Sigmoid colon (tissue), 7 donors: Measurements from ENCODE around the gene UTF1. TPM values are rescaled to one million over a fixed set of nuclear protein-coding genes. Genes with fewer than 3 reads are reported as not detected.
A peak's percentile ranks its signal among the peaks of the same experiment; 100 is the strongest.

ENCODE experiments used
- DNase-seq: peaks from one replicate; pipeline ENCODE4 v3.0.0-alpha.2; 2019
- H3K27ac ChIP-seq, 4 donors: fragments of 200-600 bp; sonication (generic); one replicate each; pipeline ENCODE4 v1.5.1; 2016 to 2019; ENCODE audit warnings: mild to moderate bottlenecking in 1 of 4
- H3K27me3 ChIP-seq, 3 donors: fragments of 200-600 bp; sonication (generic); one replicate each; pipeline ENCODE4 v1.5.1; 2019; ENCODE audit warnings: mild to moderate bottlenecking in 1 of 3
- H3K36me3 ChIP-seq, 4 donors: fragments of 200-600 bp; sonication (generic); one replicate each; pipeline ENCODE4 v1.5.1; 2016 to 2019
- H3K4me1 ChIP-seq, 4 donors: fragments of 200-600 bp; sonication (generic); one replicate each; pipeline ENCODE4 v1.5.1; 2017 to 2019
- H3K4me3 ChIP-seq, 4 donors: fragments of 200-600 bp; sonication (generic); one replicate each; pipeline ENCODE4 v1.5.1; 2017 to 2019; ENCODE audit warnings: mild to moderate bottlenecking in 2 of 4, moderate library complexity in 1 of 4
- H3K9me3 ChIP-seq, 4 donors: fragments of 200-600 bp in 3 of 4; sonication (generic) in 3 of 4; one replicate each; pipeline versions ENCODE4 v1.5.1 to v1.6.1; 2013 to 2019
- EP300 ChIP-seq, 4 donors: sonication (generic); formaldehyde crosslinking; IDR thresholded peaks; one replicate each; pipeline ENCODE4 v1.6.1; 2017; ENCODE audit warnings: antibody characterized with exemption in 4 of 4
- POLR2A ChIP-seq, 2 donors: fragments of 450-650 bp; IDR thresholded peaks; one replicate each; pipeline ENCODE4 v1.6.1; 2016; ENCODE audit warnings: antibody characterized with exemption in 2 of 2, mild to moderate bottlenecking in 2 of 2, moderate library complexity in 2 of 2
- POLR2AphosphoS5 ChIP-seq, 4 donors: sonication (generic); formaldehyde crosslinking; IDR thresholded peaks; one replicate each; pipeline ENCODE4 v1.6.1; 2017; ENCODE audit warnings: antibody characterized with exemption in 4 of 4
- WGBS, 2 donors: extraction: QIAGEN DNeasy Blood & Tissue Kit; methylation state at CpG; one replicate each; pipeline ENCODE4 v1.1.7; 2013; 5-methylcytosine and 5-hydroxymethylcytosine counted together
- intact Hi-C: fragments of 100-400 bp; cut with DNase I; formaldehyde crosslinking; loops from one replicate; pipeline ENCODE4 v1.15.1; 2023
- polyA plus RNA-seq, 3 donors: library from polyadenylated mRNA; stranded (reverse); fragments of 200-250 nt; gene quantifications; one replicate each; pipeline ENCODE4 v1.2.3, GENCODE V29; 2013
- total RNA-seq, 4 donors: library from RNA; depleted of rRNA; stranded (reverse); fragments of >200 nt; gene quantifications; one replicate each; pipeline ENCODE4 v1.1.0, GENCODE V29; 2016
- TF ChIP-seq, protein P1 (sequence below), 4 experiments: fragments of 450-650 bp in 3 of 4; fragments of 200-600 bp in 1 of 4; IDR thresholded peaks; one replicate each; pipeline ENCODE4 v1.5.1; 2016 to 2019; ENCODE audit warnings: antibody characterized with exemption in 4 of 4, mild to moderate bottlenecking in 3 of 4, moderate library complexity in 2 of 4
- donor health status: healthy with polysubstance abuse.
- donor health status: Bipolar disorder and iron deficiency.
- donor health status: healthy.

UTF1 gene
- total and polyA plus RNA-seq, 7 donors: not detected

- TF ChIP-seq, protein P1, sequence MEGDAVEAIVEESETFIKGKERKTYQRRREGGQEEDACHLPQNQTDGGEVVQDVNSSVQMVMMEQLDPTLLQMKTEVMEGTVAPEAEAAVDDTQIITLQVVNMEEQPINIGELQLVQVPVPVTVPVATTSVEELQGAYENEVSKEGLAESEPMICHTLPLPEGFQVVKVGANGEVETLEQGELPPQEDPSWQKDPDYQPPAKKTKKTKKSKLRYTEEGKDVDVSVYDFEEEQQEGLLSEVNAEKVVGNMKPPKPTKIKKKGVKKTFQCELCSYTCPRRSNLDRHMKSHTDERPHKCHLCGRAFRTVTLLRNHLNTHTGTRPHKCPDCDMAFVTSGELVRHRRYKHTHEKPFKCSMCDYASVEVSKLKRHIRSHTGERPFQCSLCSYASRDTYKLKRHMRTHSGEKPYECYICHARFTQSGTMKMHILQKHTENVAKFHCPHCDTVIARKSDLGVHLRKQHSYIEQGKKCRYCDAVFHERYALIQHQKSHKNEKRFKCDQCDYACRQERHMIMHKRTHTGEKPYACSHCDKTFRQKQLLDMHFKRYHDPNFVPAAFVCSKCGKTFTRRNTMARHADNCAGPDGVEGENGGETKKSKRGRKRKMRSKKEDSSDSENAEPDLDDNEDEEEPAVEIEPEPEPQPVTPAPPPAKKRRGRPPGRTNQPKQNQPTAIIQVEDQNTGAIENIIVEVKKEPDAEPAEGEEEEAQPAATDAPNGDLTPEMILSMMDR (IDR thresholded peaks at IDR 0.05): no peak
- TF ChIP-seq EP300 (IDR thresholded peaks at IDR 0.05) (no peak), POLR2A (IDR thresholded peaks at IDR 0.05) (no peak), POLR2AphosphoS5 (IDR thresholded peaks at IDR 0.05) (no peak)
- intact Hi-C loops: no loop called here
- WGBS, 2 donors: 85 to 89% methylated on average over 21 of the region's 21 CpGs
- Histone ChIP-seq H3K27ac (no peak overlapping the region), H3K36me3 (no peaks in the 10 kb centered on the region), H3K4me3 (no peak overlapping the region), H3K4me1 (peaks cover 0 to 14% (median 8%) of the 10 kb centered on the region in 4 donors), H3K27me3 (peaks cover 25 to 72% (median 41%) of the 10 kb centered on the region in 3 donors), H3K9me3 (no peaks in the 10 kb centered on the region)
- no peak for DNase-seq
Measured at GRCh38 chr10:133227256-133227655, 2.8 kb upstream of the UTF1 start.

GRCh38 chr10:133229265-133230043 is 563 bp upstream of the UTF1 start:
- intact Hi-C loops: no loop called here
- TF ChIP-seq POLR2AphosphoS5 (IDR thresholded peaks at IDR 0.05) (no peak), EP300 (IDR thresholded peaks at IDR 0.05) (no peak), POLR2A (IDR thresholded peaks at IDR 0.05) (no peak)
- TF ChIP-seq, protein P1 (IDR thresholded peaks at IDR 0.05): no peak
- H3K36me3 ChIP-seq: no peaks in the 10 kb centered on the region
- H3K9me3 ChIP-seq: no peaks in the 10 kb centered on the region
- no peak for DNase-seq
- H3K4me1 ChIP-seq: peaks cover 0 to 14% (median 8%) of the 10 kb centered on the region in 4 donors
- H3K27me3 ChIP-seq: peaks cover 25 to 94% (median 54%) of the 10 kb centered on the region in 3 donors
- no peak overlapping the region for H3K27ac ChIP-seq
- no peak overlapping the region for H3K4me3 ChIP-seq
- 8 to 15% methylated on average over 58 of the region's 58 CpGs for WGBS, 2 donors

DNA sequence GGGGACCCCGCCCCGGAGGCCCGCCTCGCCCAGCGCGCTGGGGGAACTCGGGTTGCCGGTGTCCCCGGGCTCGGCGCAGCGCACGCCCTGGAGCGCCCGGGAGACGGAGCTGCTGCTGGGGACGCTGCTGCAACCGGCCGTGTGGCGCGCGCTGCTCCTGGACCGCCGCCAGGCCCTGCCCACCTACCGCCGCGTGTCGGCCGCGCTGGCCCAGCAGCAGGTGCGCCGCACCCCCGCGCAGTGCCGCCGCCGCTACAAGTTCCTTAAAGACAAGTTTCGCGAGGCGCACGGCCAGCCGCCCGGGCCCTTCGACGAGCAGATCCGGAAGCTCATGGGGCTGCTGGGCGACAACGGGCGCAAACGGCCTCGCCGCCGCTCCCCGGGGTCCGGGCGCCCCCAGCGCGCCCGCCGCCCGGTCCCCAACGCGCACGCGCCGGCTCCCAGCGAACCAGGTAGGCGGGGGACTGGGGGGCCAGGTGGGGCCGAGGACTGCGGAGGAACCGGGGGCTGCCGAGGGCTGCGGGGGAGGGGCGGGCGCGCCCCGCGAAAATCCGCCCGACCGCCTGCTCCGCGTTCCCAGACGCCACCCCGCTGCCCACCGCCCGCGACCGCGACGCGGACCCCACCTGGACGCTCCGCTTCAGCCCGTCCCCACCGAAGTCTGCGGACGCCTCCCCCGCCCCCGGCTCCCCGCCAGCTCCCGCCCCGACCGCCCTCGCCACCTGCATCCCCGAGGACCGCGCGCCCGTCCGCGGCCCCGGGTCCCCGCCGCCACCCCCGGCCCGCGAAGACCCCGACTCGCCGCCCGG is 574 bp downstream of the UTF1 start:
- H3K27ac ChIP-seq: no peak overlapping the region
- TF ChIP-seq, protein P1 (IDR thresholded peaks at IDR 0.05): no peak
- TF ChIP-seq POLR2A (IDR thresholded peaks at IDR 0.05) (no peak), POLR2AphosphoS5 (IDR thresholded peaks at IDR 0.05) (no peak), EP300 (IDR thresholded peaks at IDR 0.05) (no peak)
- H3K4me3 ChIP-seq: peak overlapping the region in 2 of 4 donors; percentile 13 to 23
- H3K27me3 ChIP-seq: peaks cover 28 to 93% (median 60%) of the 10 kb centered on the region in 3 donors
- intact Hi-C loops: no loop called here
- no peaks in the 10 kb centered on the region for H3K36me3 ChIP-seq
- peaks cover 0 to 14% (median 10%) of the 10 kb centered on the region in 4 donors for H3K4me1 ChIP-seq
- DNase-seq: no peak
- no peaks in the 10 kb centered on the region for H3K9me3 ChIP-seq
- WGBS, 2 donors: 2 to 9% methylated on average over 122 of the region's 122 CpGs

DNA sequence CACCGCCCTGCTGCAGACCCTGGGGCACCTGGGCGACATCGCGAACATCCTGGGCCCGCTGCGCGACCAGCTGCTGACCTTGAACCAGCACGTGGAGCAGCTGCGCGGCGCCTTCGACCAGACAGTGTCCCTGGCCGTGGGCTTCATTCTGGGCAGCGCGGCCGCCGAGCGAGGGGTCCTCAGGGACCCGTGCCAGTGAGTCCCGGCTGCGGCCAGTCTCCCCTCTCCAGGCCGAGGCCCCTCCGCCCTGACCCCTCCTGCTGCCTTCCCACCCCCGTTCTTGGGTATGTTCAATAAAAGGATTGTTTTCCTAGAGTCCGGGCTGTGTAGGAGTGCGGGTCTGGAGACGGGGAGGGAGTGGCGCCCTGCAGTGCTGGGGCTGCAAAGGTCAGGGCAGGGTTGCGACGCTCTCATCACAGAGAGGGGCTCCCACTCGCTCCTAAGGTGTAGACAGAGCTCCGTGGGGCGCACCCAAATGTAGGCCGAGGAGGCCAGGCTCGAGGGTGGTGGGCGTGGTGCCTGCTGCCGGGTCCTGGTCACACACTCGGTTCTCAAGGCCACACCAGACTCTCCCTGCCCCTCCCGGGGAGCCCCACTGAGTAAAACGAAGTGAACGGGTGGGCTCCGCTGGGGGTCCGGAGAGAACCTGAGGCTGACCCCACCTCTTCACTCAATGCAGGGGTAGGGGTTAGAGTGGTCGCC is 1.4 kb downstream of the UTF1 start:
- no peak for DNase-seq
- TF ChIP-seq EP300 (IDR thresholded peaks at IDR 0.05) (no peak), POLR2AphosphoS5 (IDR thresholded peaks at IDR 0.05) (no peak), POLR2A (IDR thresholded peaks at IDR 0.05) (no peak)
- TF ChIP-seq, protein P1 (IDR thresholded peaks at IDR 0.05): no peak
- H3K4me3 ChIP-seq: no peak overlapping the region
- H3K27me3 ChIP-seq: peaks cover 35 to 93% (median 68%) of the 10 kb centered on the region in 3 donors
- H3K9me3 ChIP-seq: no peaks in the 10 kb centered on the region
- peaks cover 0 to 19% (median 17%) of the 10 kb centered on the region in 4 donors for H3K4me1 ChIP-seq
- no peak overlapping the region for H3K27ac ChIP-seq
- intact Hi-C loops: no loop called here
- 15 to 19% methylated on average over 44 of the region's 44 CpGs for WGBS, 2 donors
- H3K36me3 ChIP-seq: no peaks in the 10 kb centered on the region
